Activated CD4-positive, alpha-beta T cell treated with anti-CD3 and anti-CD28 coated beads for 24 hours (primary cell): ENCODE results near the gene PLIN5.
A peak's percentile ranks its signal among the peaks of the same experiment; 100 is the strongest.
"Not testable (repeated sequence)": the region's sequence is repeated elsewhere in the genome, so short reads cannot be mapped to it uniquely, and the experiment has no call there.

Experiments
- DNase-seq, 2 donors: peaks; one replicate each; pipeline ENCODE4 v3.0.0-alpha.2; 2020; ENCODE audit warnings: low read depth in 2 of 2

Gene PLIN5

GRCh38 chr19:4543842-4544647 lies 9.0 kb upstream of the PLIN5 start:
- DNase-seq: no peak

- DNase-seq: no peak
Observed at GRCh38 chr19:4542896-4543841, 8.1 kb upstream of the PLIN5 start.

DNA sequence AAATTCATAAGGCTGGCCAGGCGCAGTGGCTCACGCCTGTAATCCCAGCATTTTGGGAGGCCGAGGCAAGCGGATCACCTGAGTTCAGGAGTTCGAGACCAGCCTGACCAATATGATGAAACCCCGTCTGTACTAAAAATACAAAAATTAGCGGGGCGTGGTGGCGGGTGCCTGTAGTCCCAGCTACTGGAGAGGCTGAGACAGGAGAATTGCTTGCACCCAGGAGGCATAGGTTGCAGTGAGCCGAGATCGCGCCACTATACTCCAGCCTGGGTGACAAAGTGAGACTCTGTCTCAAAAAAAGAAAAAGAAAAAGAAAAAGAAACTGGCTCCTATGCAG lies 6.8 kb upstream of the PLIN5 start:
- DNase-seq: not testable (repeated sequence)

DNA sequence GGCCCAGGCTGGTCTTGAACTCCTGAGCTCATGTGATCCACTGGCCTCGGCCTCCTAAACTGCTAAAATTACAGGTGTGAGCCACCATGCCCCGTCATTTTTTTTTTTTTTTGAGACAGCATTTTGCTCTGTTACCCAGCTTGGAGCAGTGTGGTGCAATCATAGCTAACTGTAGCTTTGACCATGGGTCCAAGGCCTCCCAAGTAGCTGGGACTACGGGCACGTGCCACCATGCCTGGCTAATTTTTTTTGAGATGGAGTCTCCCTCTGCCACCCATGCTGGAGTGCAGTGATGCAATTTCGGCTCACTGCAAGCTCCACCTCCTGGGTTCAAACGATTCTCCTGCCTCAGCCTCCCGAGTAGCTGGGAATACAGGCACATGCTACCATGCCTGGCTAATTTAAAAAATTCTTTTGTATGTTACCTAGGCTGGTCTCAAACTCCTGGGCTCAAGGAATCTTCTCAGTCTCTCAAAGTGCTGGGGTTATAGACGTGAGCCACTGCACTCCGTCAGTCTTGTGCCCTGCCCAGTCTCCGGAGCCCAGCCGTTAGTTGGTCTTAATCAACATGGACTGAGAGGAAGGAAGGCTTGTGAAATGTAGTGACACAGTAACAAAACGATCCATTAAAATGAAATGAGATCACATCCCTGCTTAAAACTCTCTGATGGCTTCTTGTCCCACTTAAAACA lies 6.2 kb upstream of the PLIN5 start:
- DNase-seq: no peak

DNA sequence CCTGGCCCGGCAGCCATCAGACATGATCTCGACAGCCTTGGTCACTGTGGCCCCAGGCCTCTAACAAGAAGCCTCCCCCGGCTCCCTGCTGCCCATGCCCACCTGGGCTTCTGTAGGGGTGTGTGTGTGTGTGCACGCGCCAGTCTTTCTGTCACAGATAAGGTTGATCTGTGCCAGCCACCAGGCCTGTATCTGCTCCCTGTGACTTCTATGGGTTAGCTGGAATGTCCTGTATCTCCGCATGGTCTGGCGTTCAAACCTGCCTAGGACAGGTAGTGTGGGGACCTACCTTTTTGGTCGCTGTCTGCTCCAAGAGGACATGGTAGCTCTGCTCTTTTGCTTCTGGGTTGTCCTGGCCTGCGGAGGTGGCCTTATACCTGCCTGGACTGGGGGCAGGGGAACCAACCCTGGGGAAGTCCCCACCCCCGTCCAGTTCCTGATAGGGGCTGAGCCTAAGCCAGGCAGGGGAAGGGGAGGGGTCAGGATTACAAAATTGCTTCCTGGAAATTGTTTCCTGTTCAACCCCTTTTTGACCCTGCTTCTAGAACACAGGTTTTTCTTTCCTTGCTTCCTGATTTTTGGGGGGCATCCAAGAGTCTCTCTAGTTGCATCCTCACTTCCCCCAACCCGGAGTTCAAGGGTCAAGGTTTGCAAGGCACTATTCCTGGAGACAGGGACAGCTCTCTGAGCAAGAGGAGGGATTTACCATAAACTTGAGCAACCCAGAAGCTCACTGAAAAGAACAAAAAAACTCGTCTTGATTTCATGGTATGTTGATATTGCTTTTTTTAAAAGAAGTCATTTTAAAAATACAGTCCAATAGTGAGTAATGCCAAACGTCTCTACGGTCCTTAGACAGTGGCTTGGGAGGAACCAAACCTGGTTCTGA lies 4.9 kb upstream of the PLIN5 start, which contains the start of gene LRG1:
TSS of gene LRG1 (minus strand) at position 344 of the 889 bp plus-strand sequence. CDS start at position 321, 23 bp downstream.
- no peak for DNase-seq

- no peak for DNase-seq
Observed at GRCh38 chr19:4539169-4539692, 4.2 kb upstream of the PLIN5 start.

DNA sequence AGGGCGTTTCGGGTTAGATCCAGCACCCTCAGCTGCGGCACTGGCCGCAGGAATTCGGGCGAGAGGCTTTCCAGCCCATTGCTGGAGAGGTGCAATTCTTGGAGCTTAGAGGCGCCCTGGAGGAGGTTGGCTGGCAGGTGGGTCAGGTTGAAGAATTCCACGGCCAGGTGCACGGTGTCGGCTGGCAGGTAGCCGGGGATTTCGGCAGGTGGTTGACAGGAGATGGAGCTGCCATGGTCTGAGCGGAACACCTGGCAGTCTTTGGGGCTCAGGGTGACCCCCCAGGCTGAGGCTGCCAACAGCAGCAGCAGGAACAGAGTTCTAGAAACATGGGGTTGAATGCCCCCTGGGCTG lies 3.6 kb upstream of the PLIN5 start:
- no peak for DNase-seq

GRCh38 chr19:4537953-4538600 lies 3.1 kb upstream of the PLIN5 start:
- DNase-seq: no peak

DNA sequence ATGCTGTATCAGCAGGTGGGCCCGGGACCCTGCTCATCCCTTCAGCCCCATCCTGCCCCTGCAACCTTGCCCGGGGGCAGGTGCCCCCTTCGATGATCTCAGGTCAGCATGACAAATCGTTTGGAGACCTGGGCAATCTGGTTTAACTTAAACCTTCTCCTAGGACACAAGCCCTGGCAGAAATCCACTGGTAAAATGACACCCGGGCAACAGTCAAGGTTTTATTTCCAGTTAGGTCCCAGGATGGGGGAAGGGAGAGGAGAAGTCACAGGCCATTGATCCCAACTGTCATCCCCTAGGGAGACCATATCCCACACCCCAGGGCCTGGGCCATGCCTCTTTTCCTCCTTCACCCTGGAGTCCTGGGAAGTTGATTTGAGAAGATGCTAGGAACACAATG lies 1.8 kb upstream of the PLIN5 start:
- DNase-seq: no peak

- DNase-seq: no peak
Observed at GRCh38 chr19:4533835-4534424, 1.1 kb downstream of the PLIN5 start.

- no peak for DNase-seq
Observed at GRCh38 chr19:4533334-4533733, 1.7 kb downstream of the PLIN5 start.

GRCh38 chr19:4531562-4532165 lies 3.4 kb downstream of the PLIN5 start:
- no peak for DNase-seq

DNA sequence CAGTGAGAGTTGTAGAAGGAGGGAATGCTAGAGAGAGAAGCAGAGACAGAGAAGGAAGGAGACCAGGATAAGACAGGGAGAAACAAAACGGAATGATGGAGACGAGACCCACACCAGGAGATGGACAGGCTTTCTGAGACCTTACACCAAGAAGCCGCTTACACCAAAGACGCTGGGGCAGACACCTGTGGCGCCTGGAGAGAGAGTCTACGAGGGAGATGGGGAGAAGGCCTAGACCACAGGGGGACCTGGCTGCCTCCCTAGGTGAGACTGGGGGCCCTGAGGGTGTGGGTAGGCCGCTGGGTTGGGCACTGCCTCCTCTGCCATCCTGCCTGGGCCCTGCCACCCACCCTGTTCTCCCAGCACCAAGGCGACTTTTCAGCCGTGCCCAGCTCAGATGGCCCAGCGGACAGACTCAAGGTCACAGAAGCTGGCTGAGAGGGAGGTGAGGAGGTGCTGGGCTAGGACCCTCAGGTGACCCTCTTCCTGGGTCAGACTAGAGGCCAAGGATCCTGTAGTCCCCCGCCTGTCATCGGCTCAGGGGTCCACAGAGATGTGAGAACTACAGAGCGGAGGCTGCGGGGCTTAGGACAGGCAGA lies 5.0 kb downstream of the PLIN5 start:
- DNase-seq: no peak

- no peak for DNase-seq
Observed at GRCh38 chr19:4528843-4529242, 6.2 kb downstream of the PLIN5 start.

DNA sequence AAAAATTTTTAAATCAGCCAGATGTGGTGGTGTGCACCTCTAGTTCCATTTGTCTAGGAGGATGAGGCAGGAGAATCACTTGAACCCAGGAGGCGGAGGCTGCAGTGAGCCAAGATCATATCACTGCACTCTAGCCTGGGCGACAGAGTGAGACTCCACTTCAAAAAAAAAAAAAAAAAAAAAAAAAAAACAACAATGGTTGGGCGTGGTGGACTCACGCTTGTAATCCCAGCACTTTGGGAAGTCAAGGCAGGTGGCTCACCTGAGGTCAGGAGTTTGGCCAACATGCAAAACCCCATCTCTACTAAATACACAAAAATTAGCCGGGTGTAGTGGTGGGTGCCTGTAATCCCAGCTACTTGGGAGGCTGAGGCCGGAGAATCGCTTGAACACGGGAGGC lies 7.6 kb downstream of the PLIN5 start:
- not testable (repeated sequence) for DNase-seq

- DNase-seq: no peak
Observed at GRCh38 chr19:4525563-4526002, 9.4 kb downstream of the PLIN5 start.

- DNase-seq: peak; percentile 53 to 63
Observed at GRCh38 chr19:4524808-4525562, 10.0 kb downstream of the PLIN5 start.

GRCh38 chr19:4523306-4524110 lies 11.5 kb downstream of the PLIN5 start:
- no peak for DNase-seq
